Measurements from ENCODE around the gene JAG1. TPM values are rescaled to one million over a fixed set of nuclear protein-coding genes. Genes with fewer than 3 reads are reported as not detected.

Gene JAG1
- polyA plus RNA-seq, 2 of the 4 experiments (the other 2 are of a cell fraction): 80.9 to 90.0 TPM

- FAIRE-seq (no peak), ATAC-seq (no peak), DNase-seq (ENCODE audit: low read depth in 1 of 2, low spot score in 1 of 2) (no peak)
- POLR2A ChIA-PET: interaction anchor here (0.6 to 1.2 kb wide), 3 partner anchors 9 to 430 kb away, joined by 3 to 4 read pairs (median 3); partner anchors contain the start of gene SNAP25
- H3K4me1 ChIP-seq: peaks cover 6% of the 10 kb centered on the region; the same call in 2 of the 3 replicates
- TF ChIP-seq ZSCAN20 (CRISPR knock-in tag; IDR thresholded peaks at IDR 0.05): no peak
- TF ChIP-seq, protein P1, sequence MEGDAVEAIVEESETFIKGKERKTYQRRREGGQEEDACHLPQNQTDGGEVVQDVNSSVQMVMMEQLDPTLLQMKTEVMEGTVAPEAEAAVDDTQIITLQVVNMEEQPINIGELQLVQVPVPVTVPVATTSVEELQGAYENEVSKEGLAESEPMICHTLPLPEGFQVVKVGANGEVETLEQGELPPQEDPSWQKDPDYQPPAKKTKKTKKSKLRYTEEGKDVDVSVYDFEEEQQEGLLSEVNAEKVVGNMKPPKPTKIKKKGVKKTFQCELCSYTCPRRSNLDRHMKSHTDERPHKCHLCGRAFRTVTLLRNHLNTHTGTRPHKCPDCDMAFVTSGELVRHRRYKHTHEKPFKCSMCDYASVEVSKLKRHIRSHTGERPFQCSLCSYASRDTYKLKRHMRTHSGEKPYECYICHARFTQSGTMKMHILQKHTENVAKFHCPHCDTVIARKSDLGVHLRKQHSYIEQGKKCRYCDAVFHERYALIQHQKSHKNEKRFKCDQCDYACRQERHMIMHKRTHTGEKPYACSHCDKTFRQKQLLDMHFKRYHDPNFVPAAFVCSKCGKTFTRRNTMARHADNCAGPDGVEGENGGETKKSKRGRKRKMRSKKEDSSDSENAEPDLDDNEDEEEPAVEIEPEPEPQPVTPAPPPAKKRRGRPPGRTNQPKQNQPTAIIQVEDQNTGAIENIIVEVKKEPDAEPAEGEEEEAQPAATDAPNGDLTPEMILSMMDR (IDR thresholded peaks at IDR 0.05): no peak
- TF ChIP-seq FOSL2 (IDR thresholded peaks at IDR 0.05): no peak
- no peak for TF ChIP-seq FOSL2 (CRISPR knock-in tag; IDR thresholded peaks at IDR 0.05)
- no peak for TF ChIP-seq RARB (CRISPR knock-in tag; IDR thresholded peaks at IDR 0.05)
- no peak for TF ChIP-seq TFCP2L1 (CRISPR knock-in tag; IDR thresholded peaks at IDR 0.05)
- TF ChIP-seq, protein P2, sequence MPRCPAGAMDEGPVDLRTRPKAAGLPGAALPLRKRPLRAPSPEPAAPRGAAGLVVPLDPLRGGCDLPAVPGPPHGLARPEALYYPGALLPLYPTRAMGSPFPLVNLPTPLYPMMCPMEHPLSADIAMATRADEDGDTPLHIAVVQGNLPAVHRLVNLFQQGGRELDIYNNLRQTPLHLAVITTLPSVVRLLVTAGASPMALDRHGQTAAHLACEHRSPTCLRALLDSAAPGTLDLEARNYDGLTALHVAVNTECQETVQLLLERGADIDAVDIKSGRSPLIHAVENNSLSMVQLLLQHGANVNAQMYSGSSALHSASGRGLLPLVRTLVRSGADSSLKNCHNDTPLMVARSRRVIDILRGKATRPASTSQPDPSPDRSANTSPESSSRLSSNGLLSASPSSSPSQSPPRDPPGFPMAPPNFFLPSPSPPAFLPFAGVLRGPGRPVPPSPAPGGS (IDR thresholded peaks at IDR 0.05): no peak
- no peak for TF ChIP-seq NPAS2 (CRISPR knock-in tag; IDR thresholded peaks at IDR 0.05; ENCODE audit: borderline replicate concordance)
- TF ChIP-seq HOXA7 (CRISPR knock-in tag; IDR thresholded peaks at IDR 0.05): no peak
- no peak for TF ChIP-seq ZNF302 (CRISPR knock-in tag; IDR thresholded peaks at IDR 0.05)
- no peak for TF ChIP-seq EP300 (IDR thresholded peaks at IDR 0.05)
- no peak for TF ChIP-seq GATA3 (IDR thresholded peaks at IDR 0.05; ENCODE audit: borderline replicate concordance)
- no peak for TF ChIP-seq FOXS1 (CRISPR knock-in tag; IDR thresholded peaks at IDR 0.05)
- no peak for TF ChIP-seq SMC3 (IDR thresholded peaks at IDR 0.05)
- CTCF ChIA-PET: interaction anchor here (0.8 to 4.1 kb wide), 11 partner anchors 9 to 1033 kb away, joined by 3 to 19 read pairs (median 3); no protein-coding TSS in a partner anchor
- no peaks in the 10 kb centered on the region for H3K9me3 ChIP-seq
- no peak overlapping the region for H3K4me3 ChIP-seq
- WGBS (ENCODE audit: missing lambda C conversion rate): 93% methylated on average over 8 of the region's 8 CpGs
- no peak overlapping the region for H3K4me2 ChIP-seq
- H3K27ac ChIP-seq: no peak overlapping the region
Observed at GRCh38 chr20:10649080-10649796, 24.6 kb downstream of the JAG1 start.

DNA sequence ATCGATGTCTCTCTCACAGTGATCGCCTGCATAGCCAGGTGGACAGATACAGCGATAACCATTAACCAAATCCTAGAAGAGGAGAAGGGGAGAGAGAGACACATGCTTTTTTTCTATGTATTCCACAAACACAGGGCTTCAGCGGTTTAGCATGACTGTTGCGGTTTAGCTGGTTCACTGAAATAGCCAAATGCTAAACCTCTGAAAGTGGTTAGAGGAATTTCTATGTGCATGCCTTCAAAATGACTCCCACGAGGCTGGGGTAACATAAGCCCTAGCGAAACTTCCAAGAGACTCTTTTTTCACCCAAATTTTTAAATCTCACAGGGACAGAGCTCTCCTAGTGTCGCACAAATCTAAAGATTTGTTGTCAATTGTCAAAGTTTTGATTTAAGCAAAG lies 25.1 kb downstream of the JAG1 start:
- TF ChIP-seq PHF8 (IDR thresholded peaks at IDR 0.05; ENCODE audit: borderline replicate concordance, low read depth): no peak
- no peak for TF ChIP-seq FOSB (CRISPR knock-in tag; IDR thresholded peaks at IDR 0.05)
- TF ChIP-seq, protein P3, sequence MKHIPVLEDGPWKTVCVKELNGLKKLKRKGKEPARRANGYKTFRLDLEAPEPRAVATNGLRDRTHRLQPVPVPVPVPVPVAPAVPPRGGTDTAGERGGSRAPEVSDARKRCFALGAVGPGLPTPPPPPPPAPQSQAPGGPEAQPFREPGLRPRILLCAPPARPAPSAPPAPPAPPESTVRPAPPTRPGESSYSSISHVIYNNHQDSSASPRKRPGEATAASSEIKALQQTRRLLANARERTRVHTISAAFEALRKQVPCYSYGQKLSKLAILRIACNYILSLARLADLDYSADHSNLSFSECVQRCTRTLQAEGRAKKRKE (CRISPR knock-in tag; IDR thresholded peaks at IDR 0.05; ENCODE audit: low read depth): no peak
- no peak for TF ChIP-seq PBX3 (IDR thresholded peaks at IDR 0.05)
- no peak for TF ChIP-seq MAZ (IDR thresholded peaks at IDR 0.05; ENCODE audit: borderline replicate concordance, low read depth, low read length)
- TF ChIP-seq POLR2AphosphoS2 (conservative IDR thresholded peaks at IDR 0.05; ENCODE audit: low read length): no peak
- TF ChIP-seq TP53 (CRISPR knock-in tag; IDR thresholded peaks at IDR 0.05): no peak
- TF ChIP-seq POLR2A (IDR thresholded peaks at IDR 0.05; ENCODE audit: low read length): no peak
- no peak for TF ChIP-seq MYC (IDR thresholded peaks at IDR 0.05; ENCODE audit: borderline replicate concordance, low read length)
- no peak for TF ChIP-seq EP300 (IDR thresholded peaks at IDR 0.05)
- ATAC-seq: no peak
- no peak for FAIRE-seq
- DNase-seq (ENCODE audit: low read depth in 1 of 2, low spot score in 1 of 2): no peak
- POLR2A ChIA-PET: interaction anchor here (0.6 to 1.2 kb wide), 3 partner anchors 9 to 430 kb away, joined by 3 to 4 read pairs (median 3); partner anchors contain the start of gene SNAP25
- Histone ChIP-seq H3K4me3 (no peak overlapping the region), H3K4me1 (peaks cover 4% of the 10 kb centered on the region; the same call in 1 of the 3 replicates), H3K9me3 (no peaks in the 10 kb centered on the region), H3K4me2 (no peak overlapping the region), H3K27ac (no peak overlapping the region)
- CTCF ChIA-PET: interaction anchor here (0.8 to 4.1 kb wide), 10 partner anchors 9 to 1033 kb away, joined by 3 to 19 read pairs (median 3); no protein-coding TSS in a partner anchor
- WGBS (ENCODE audit: missing lambda C conversion rate): 88% methylated on average over 8 of the region's 8 CpGs
